ENCODE measurements around the gene GNA14.

Gene GNA14

DNA sequence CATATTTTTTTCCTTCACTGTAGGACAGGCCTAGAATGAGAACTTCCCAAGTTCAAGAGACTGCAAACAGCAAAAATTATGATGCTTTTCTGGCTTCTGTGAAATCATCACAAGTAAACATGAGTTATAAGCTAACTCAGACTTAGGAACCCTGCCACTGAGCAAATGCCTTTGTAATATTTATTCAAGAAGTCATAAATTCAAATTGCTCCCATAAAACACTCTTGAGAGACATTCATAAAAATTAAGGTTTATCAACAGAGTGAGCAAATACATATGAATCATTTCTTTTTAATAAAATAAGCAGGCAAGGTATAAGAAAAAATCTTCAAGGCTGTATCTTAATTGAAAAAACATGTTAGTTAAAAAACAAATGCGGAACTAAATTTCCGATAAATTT is 124.2 kb downstream of the GNA14 start:
- no peak overlapping the region; the same call in 1 of the 2 replicates for H3K27ac ChIP-seq (ENCODE audit: extremely low read depth, low read depth, low read length)
- H3K36me3 ChIP-seq (ENCODE audit: control insufficient read depth in 2 of 2, insufficient read depth in 1 of 2, low read length in 2 of 2), result no peaks in the 10 kb centered on the region
- H3K9me3 ChIP-seq (ENCODE audit: control insufficient read depth, insufficient read depth, low read depth, low read length), result no peaks in the 10 kb centered on the region
- CTCF ChIA-PET, result interaction anchor here (0.6 kb wide), 2 partner anchors 36 to 463 kb away, joined by 4 to 5 read pairs; no protein-coding TSS in a partner anchor
- no peak overlapping the region for H3K4me3 ChIP-seq (ENCODE audit: low read depth, low read length)
- no peak for TF ChIP-seq SETDB1 (IDR thresholded peaks at IDR 0.05; ENCODE audit: insufficient read length, low read length)
- peak; percentile 61 for TF ChIP-seq OSR2 (tag by site-specific recombination; IDR thresholded peaks at IDR 0.05)
- peaks cover 10% of the 10 kb centered on the region; the same call in 1 of the 2 replicates for H3K4me1 ChIP-seq (ENCODE audit: control insufficient read depth, insufficient read depth, low read length)
- POLR2A ChIA-PET, result no interaction called here

DNA sequence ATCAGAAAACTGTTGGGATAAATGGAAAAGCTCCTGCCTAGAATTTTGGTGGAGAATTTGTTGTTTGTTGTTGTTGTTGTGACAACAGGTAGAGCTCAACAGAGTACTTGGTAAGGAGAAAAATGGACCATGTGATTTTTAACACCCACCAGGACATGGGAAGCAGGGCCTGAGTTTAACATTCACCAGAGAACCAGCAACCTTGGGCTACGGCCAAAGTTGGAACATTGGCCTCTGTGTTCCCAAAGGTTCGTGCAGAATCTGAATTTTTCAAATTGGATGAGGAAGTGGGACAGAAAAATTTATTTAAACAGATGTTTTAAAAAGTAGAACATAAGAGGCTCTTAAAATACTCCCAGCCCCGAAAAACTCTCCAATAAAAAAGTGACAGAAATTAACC is 127.0 kb downstream of the GNA14 start:
- H3K4me1 ChIP-seq (ENCODE audit: control insufficient read depth, insufficient read depth, low read length), result peaks cover 7% of the 10 kb centered on the region; the same call in 1 of the 2 replicates
- H3K4me3 ChIP-seq (ENCODE audit: low read depth, low read length), result no peak overlapping the region
- ChIA-PET CTCF (interaction anchor here (0.7 kb wide), 1 partner anchor 86 kb away, joined by 3 read pairs; no protein-coding TSS in a partner anchor), POLR2A (no interaction called here)
- H3K9me3 ChIP-seq (ENCODE audit: control insufficient read depth, insufficient read depth, low read depth, low read length), result no peaks in the 10 kb centered on the region
- no peak overlapping the region for H3K27ac ChIP-seq (ENCODE audit: extremely low read depth, low read depth, low read length)
- TF ChIP-seq BCL11B (tag by site-specific recombination; IDR thresholded peaks at IDR 0.05; ENCODE audit: low read depth) (no peak), ZNF664 (tag by site-specific recombination; IDR thresholded peaks at IDR 0.05) (no peak), ZNF391 (tag by site-specific recombination; IDR thresholded peaks at IDR 0.05; ENCODE audit: borderline replicate concordance, low read depth) (no peak), ZNF423 (tag by site-specific recombination; IDR thresholded peaks at IDR 0.05) (no peak)
- H3K36me3 ChIP-seq (ENCODE audit: control insufficient read depth in 2 of 2, insufficient read depth in 1 of 2, low read length in 2 of 2), result no peaks in the 10 kb centered on the region

GRCh38 chr9:77518688-77519087 is 129.4 kb downstream of the GNA14 start:
- H3K9me3 ChIP-seq (ENCODE audit: control insufficient read depth, insufficient read depth, low read depth, low read length), result no peaks in the 10 kb centered on the region

GRCh38 chr9:77516781-77517180 is 131.3 kb downstream of the GNA14 start:
- CTCF ChIA-PET, result interaction anchor here (0.6 kb wide), 1 partner anchor 25 kb away, joined by 3 read pairs; no protein-coding TSS in a partner anchor
- no peaks in the 10 kb centered on the region for H3K9me3 ChIP-seq (ENCODE audit: control insufficient read depth, insufficient read depth, low read depth, low read length)

More at GRCh38 chr9:77518688-77519087, 129.4 kb downstream of the GNA14 start:
- Histone ChIP-seq H3K4me3 (ENCODE audit: low read depth, low read length) (no peak overlapping the region), H3K36me3 (ENCODE audit: control insufficient read depth in 2 of 2, insufficient read depth in 1 of 2, low read length in 2 of 2) (no peaks in the 10 kb centered on the region), H3K27ac (ENCODE audit: extremely low read depth, low read depth, low read length) (no peak overlapping the region), H3K4me1 (ENCODE audit: control insufficient read depth, insufficient read depth, low read length) (0 out of 2 replicates have a peak, but pooled peaks cover under 1% of the 10 kb centered on the region)
- POLR2A ChIA-PET, result no interaction called here
- CTCF ChIA-PET, result interaction anchor here (0.6 to 1.3 kb wide), 2 partner anchors 62 to 198 kb away, joined by 3 to 4 read pairs; no protein-coding TSS in a partner anchor
- TF ChIP-seq KLF10 (tag by site-specific recombination; IDR thresholded peaks at IDR 0.05) (no peak), YY2 (tag by site-specific recombination; IDR thresholded peaks at IDR 0.05) (no peak), ZBTB20 (tag by site-specific recombination; IDR thresholded peaks at IDR 0.05) (no peak)

More at GRCh38 chr9:77516781-77517180, 131.3 kb downstream of the GNA14 start:
- H3K4me1 ChIP-seq (ENCODE audit: control insufficient read depth, insufficient read depth, low read length), result no peaks in the 10 kb centered on the region
- H3K4me3 ChIP-seq (ENCODE audit: low read depth, low read length), result no peak overlapping the region
- H3K27ac ChIP-seq (ENCODE audit: extremely low read depth, low read depth, low read length), result no peak overlapping the region
- POLR2A ChIA-PET, result no interaction called here
- TF ChIP-seq, protein P1, sequence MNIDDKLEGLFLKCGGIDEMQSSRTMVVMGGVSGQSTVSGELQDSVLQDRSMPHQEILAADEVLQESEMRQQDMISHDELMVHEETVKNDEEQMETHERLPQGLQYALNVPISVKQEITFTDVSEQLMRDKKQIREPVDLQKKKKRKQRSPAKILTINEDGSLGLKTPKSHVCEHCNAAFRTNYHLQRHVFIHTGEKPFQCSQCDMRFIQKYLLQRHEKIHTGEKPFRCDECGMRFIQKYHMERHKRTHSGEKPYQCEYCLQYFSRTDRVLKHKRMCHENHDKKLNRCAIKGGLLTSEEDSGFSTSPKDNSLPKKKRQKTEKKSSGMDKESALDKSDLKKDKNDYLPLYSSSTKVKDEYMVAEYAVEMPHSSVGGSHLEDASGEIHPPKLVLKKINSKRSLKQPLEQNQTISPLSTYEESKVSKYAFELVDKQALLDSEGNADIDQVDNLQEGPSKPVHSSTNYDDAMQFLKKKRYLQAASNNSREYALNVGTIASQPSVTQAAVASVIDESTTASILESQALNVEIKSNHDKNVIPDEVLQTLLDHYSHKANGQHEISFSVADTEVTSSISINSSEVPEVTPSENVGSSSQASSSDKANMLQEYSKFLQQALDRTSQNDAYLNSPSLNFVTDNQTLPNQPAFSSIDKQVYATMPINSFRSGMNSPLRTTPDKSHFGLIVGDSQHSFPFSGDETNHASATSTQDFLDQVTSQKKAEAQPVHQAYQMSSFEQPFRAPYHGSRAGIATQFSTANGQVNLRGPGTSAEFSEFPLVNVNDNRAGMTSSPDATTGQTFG (tag by site-specific recombination; IDR thresholded peaks at IDR 0.05; ENCODE audit: borderline replicate concordance), result no peak
- TF ChIP-seq ZNF184 (tag by site-specific recombination; IDR thresholded peaks at IDR 0.05), result no peak
- TF ChIP-seq ZNF621 (tag by site-specific recombination; IDR thresholded peaks at IDR 0.05), result no peak
- TF ChIP-seq ZIC2 (tag by site-specific recombination; IDR thresholded peaks at IDR 0.05), result no peak
- no peak for TF ChIP-seq ZNF76 (tag by site-specific recombination; IDR thresholded peaks at IDR 0.05; ENCODE audit: borderline replicate concordance, low read depth)
- H3K36me3 ChIP-seq (ENCODE audit: control insufficient read depth in 2 of 2, insufficient read depth in 1 of 2, low read length in 2 of 2), result no peaks in the 10 kb centered on the region
